Esophagus (tissue), 2 donors: Measurements from ENCODE around the gene SPDYE5. TPM values are rescaled to one million over a fixed set of nuclear protein-coding genes. Genes with fewer than 3 reads are reported as not detected.
"Not testable (repeated sequence)": the region's sequence is repeated elsewhere in the genome, so short reads cannot be mapped to it uniquely, and the experiment has no call there.

Source experiments
- H3K27ac ChIP-seq, 2 donors: one replicate each; pipeline ENCODE4 v1.5.1; 2013; ENCODE audit warnings: low read depth in 2 of 2, mild to moderate bottlenecking in 2 of 2, inconsistent platforms in 1 of 2, low read length in 1 of 2, moderate library complexity in 1 of 2
- H3K27me3 ChIP-seq, 2 donors: one replicate each; pipeline ENCODE4 v1.6.1; 2013; ENCODE audit warnings: low read length in 2 of 2, control low read depth in 1 of 2, mild to moderate bottlenecking in 1 of 2; ENCODE audit not compliant: insufficient read depth in 2 of 2, control insufficient read depth in 1 of 2
- H3K36me3 ChIP-seq, 2 donors: one replicate each; pipeline ENCODE4 v1.6.1; 2013; ENCODE audit warnings: low read length in 1 of 2; ENCODE audit not compliant: control insufficient read depth in 2 of 2, insufficient read depth in 2 of 2
- H3K4me1 ChIP-seq, 2 donors: one replicate each; pipeline ENCODE4 v1.6.1; 2013; ENCODE audit warnings: low read length in 1 of 2; ENCODE audit not compliant: control insufficient read depth in 2 of 2, insufficient read depth in 2 of 2
- H3K4me3 ChIP-seq, 2 donors: one replicate each; pipeline ENCODE4 v1.5.1; 2013; ENCODE audit warnings: low read length in 2 of 2, mild to moderate bottlenecking in 2 of 2, low read depth in 1 of 2, moderate library complexity in 1 of 2
- H3K9me3 ChIP-seq, 2 donors: one replicate each; pipeline ENCODE4 v1.6.1; 2013; ENCODE audit warnings: mild to moderate bottlenecking in 2 of 2, low read depth in 1 of 2, low read length in 1 of 2, moderate library complexity in 1 of 2; ENCODE audit not compliant: control insufficient read depth in 2 of 2, insufficient read depth in 1 of 2
- WGBS, 2 donors: extraction: QIAGEN DNeasy Blood & Tissue Kit; methylation state at CpG; one replicate each; pipeline ENCODE4 v1.1.7; 2013; 5-methylcytosine and 5-hydroxymethylcytosine counted together
- polyA plus RNA-seq, 2 donors: library from polyadenylated mRNA; stranded (reverse); fragments of 200-250 nt; gene quantifications; one replicate each; pipeline ENCODE4 v1.2.3, GENCODE V29; 2013
- donor health status: healthy with polysubstance abuse.
- donor health status: Bipolar disorder and iron deficiency.

The SPDYE5 gene
- polyA plus RNA-seq = under 1 TPM in 1 of 2 donors, not detected in 1; 0.02 TPM

- H3K27me3 ChIP-seq, H3K9me3 ChIP-seq, H3K4me1 ChIP-seq, H3K27ac ChIP-seq, H3K4me3 ChIP-seq, H3K36me3 ChIP-seq: not testable (repeated sequence)
- 78 to 81% methylated on average over 5 of the region's 6 CpGs for WGBS, 2 donors
Observed at GRCh38 chr7:75492020-75492419, at the start of gene SPDYE5. SPDYE5 (plus strand) TSS chr7:75492320; CDS start chr7:75494048, 1,728 bp downstream.

GRCh38 chr7:75442465-75443111 is 49.5 kb upstream of the SPDYE5 start:
- Histone ChIP-seq H3K4me3 (peak overlapping the region; percentile 51 to 52), H3K27ac (peak overlapping the region; percentile 63 to 81)
- H3K9me3 ChIP-seq, H3K4me1 ChIP-seq, H3K27me3 ChIP-seq, H3K36me3 ChIP-seq: not testable (repeated sequence)
- WGBS, 2 donors = 1 to 3% methylated on average over 6 to 46 of the region's 76 CpGs

DNA sequence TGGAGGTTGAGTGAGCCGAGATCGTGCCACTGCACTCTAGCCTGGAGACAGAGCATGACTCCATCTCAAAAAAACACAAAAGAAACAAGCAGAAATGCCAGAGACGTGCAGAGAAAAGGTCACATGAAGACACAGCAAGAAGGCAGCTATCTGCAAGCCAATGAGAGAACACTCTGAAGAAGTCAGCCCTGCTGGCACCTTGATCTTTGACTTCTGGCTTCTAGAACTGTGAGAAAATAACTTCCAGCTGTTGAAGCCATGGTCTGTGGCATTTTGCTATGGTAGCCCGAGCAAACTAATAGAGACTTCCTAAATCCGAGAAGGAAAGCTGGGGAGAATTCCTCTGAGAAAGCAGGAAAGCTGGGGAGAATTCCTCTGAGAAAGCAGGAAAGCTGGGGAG is 42.2 kb upstream of the SPDYE5 start:
- not testable (repeated sequence) for H3K4me3 ChIP-seq, H3K27me3 ChIP-seq, H3K27ac ChIP-seq, H3K9me3 ChIP-seq, H3K4me1 ChIP-seq, H3K36me3 ChIP-seq
- 83 to 91% methylated on average over 3 of the region's 5 CpGs for WGBS, 2 donors

- H3K9me3 ChIP-seq, H3K4me3 ChIP-seq, H3K27ac ChIP-seq, H3K27me3 ChIP-seq, H3K36me3 ChIP-seq, H3K4me1 ChIP-seq: not testable (repeated sequence)
- 7 to 15% methylated on average over 3 of the region's 4 CpGs for whole genome bisulfite sequencing, 2 donors
Observed at GRCh38 chr7:75452494-75452955, 39.6 kb upstream of the SPDYE5 start.

DNA sequence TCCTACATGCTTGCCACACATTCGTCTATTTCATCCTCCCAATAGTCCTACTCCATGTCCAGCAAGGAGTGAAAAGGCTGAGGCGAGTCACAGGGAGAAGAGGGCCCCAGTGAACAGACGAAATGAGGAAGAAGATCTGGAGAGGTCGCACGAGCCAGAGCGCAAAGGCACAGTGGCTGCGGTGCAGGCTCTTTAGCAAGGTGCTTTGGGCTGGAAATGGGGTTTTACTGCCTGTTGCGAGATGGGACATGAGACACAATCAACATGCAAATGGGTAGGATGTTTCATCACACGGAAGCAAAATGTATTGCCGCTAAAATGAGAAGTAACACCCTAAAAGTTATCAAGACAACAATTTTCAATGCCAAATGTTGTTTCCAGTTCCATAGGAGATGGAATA is 35.7 kb upstream of the SPDYE5 start:
- 92 to 93% methylated on average over 4 to 8 of the region's 10 CpGs for WGBS, 2 donors
- not testable (repeated sequence) for H3K4me3 ChIP-seq, H3K36me3 ChIP-seq, H3K9me3 ChIP-seq, H3K27ac ChIP-seq, H3K27me3 ChIP-seq, H3K4me1 ChIP-seq

DNA sequence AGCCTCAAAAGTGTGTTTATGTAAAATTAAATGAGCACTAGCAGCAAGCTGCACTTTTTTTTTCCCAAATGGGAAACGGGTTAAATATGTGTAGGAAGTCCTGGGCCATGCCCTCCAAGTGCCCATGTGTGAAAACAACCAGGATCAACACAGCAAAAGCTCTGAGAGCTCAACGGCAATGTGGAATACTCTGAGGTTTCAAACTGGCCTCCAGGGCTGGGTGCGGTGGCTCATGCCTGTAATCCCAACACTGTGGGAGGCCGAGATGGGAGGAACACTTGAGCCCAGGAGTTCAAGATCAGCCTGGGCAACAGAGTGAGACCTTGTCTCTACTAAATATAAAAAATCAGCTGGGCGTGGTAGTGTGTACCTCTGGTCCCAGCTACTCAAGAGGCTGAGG is 34.1 kb upstream of the SPDYE5 start:
- not testable (repeated sequence) for H3K27me3 ChIP-seq, H3K9me3 ChIP-seq, H3K36me3 ChIP-seq, H3K4me3 ChIP-seq, H3K4me1 ChIP-seq, H3K27ac ChIP-seq
- WGBS, 2 donors = 100% methylated on average over 1 of the region's 5 CpGs; no CpG with 5 or more reads in 1 of the 2 donors

DNA sequence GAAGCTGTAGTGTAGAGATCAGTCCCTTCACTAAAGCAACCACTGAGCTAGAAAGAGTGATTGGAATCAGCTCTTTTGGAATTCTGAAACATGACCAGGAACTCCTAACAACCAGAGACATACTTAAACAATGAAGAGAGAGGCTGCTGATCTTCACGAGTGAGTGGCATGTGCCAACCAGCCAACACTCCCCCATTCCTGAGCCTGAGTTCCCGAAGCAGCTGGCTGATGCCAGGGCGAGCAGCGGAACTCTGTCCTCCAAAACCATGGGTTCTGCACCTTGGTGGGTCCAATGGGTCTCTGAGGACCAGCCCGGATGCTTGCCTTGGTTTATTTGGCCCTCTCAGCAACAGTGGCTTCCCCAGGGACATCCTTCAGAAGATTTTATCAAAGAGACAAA is 31.6 kb upstream of the SPDYE5 start:
- WGBS, 2 donors = 70 to 80% methylated on average over 4 of the region's 5 CpGs
- not testable (repeated sequence) for H3K4me1 ChIP-seq, H3K9me3 ChIP-seq, H3K4me3 ChIP-seq, H3K27me3 ChIP-seq, H3K36me3 ChIP-seq, H3K27ac ChIP-seq

GRCh38 chr7:75470166-75470565 is 22.0 kb upstream of the SPDYE5 start:
- H3K4me3 ChIP-seq, H3K27me3 ChIP-seq, H3K9me3 ChIP-seq, H3K36me3 ChIP-seq, H3K4me1 ChIP-seq, H3K27ac ChIP-seq: not testable (repeated sequence)
- WGBS, 2 donors = 75 to 100% methylated on average over 1 to 2 of the region's 4 CpGs

GRCh38 chr7:75477457-75477856 is 14.7 kb upstream of the SPDYE5 start:
- H3K9me3 ChIP-seq, H3K4me3 ChIP-seq, H3K4me1 ChIP-seq, H3K36me3 ChIP-seq, H3K27ac ChIP-seq, H3K27me3 ChIP-seq: not testable (repeated sequence)

GRCh38 chr7:75480313-75480712 is 11.8 kb upstream of the SPDYE5 start:
- H3K27ac ChIP-seq, H3K36me3 ChIP-seq, H3K4me3 ChIP-seq, H3K4me1 ChIP-seq, H3K9me3 ChIP-seq, H3K27me3 ChIP-seq: not testable (repeated sequence)
